Right lung (tissue), 5 donors: ENCODE data around the gene ETFBKMT. TPM values are rescaled to one million over a fixed set of nuclear protein-coding genes. Genes with fewer than 3 reads are reported as not detected.
"Not testable (repeated sequence)": the region's sequence is repeated elsewhere in the genome, so short reads cannot be mapped to it uniquely, and the experiment has no call there.

Source experiments
- DNase-seq, 2 donors: peaks; one replicate each; pipeline ENCODE4 v3.0.0-alpha.2; 2013
- polyA plus RNA-seq, 5 donors: library from polyadenylated mRNA; unstranded; fragments of 120-200 nt; gene quantifications; one replicate each; pipeline versions ENCODE4 v1.2.1 to v1.2.3, GENCODE V29; 2013; ENCODE audit warnings: inconsistent platforms in 1 of 5, low replicate concordance in 1 of 5; ENCODE audit not compliant: insufficient read length in 5 of 5, insufficient read depth in 1 of 5

The ETFBKMT gene
- polyA plus RNA-seq, 5 donors: 3.1 to 4.3 (median 3.5) TPM

- DNase-seq: no peak
Observed at GRCh38 chr12:31651893-31652521, 7.5 kb upstream of the ETFBKMT start.

- DNase-seq: no peak
Observed at GRCh38 chr12:31655208-31655607, 4.3 kb upstream of the ETFBKMT start.

DNA sequence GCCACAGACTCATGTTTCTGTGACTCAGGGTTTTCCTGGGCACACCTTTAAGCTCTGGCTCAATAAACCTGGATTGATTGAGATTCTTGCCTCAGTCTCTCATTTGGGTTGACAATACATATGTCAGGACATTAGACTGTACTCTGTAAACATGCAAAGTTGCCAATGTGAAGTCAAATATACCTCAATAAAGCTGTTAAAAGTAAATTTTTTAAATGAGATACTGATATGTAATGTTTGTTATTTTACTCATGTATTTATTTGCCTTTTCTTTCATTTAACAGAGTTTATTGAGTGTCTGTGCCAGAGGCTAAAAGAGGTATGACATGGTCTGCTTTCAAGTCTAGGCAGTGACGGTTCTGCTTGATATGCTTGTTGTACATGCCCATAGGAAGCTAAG lies 3.7 kb upstream of the ETFBKMT start:
- DNase-seq: no peak

GRCh38 chr12:31658471-31659086 lies 909 bp upstream of the ETFBKMT start:
- peak; percentile 15 to 24 for DNase-seq

DNA sequence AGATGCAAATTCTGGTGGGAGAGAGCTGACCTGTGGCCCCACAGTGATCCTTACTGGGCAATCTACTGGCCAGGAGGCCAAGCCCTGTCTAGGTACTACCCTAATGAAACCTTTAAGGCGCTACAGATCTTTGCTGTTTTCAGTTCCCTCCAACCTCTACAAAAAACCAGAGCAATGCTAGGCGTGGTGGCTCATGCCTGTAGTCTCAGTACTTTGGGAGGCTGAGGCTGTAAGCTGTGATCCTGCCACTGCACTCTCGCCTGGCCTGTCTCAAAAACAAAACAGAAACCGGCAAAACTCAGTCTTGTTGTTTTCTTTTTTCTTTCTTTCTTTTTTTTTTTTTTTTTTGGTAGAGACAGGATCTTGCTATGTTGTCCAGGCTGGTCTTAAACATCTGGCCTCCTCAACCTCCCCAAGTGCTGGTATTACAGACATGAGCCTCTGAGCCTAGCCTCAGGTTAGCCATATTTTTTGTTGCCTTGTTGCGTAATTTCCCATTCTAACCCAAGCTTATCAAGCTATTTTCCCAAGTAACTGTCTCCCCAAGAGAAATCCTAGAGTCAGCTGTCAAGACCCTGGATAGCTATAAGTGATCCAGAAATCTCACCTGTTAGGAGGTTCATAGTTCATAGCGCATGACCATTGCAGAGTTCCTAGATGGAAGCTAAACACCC lies 2.8 kb downstream of the ETFBKMT start:
- no peak for DNase-seq

GRCh38 chr12:31663576-31663975 lies 4.1 kb downstream of the ETFBKMT start:
- DNase-seq: no peak

GRCh38 chr12:31664038-31664437 lies 4.5 kb downstream of the ETFBKMT start:
- no peak for DNase-seq

- DNase-seq: no peak
Observed at GRCh38 chr12:31669020-31669419, 9.5 kb downstream of the ETFBKMT start.

DNA sequence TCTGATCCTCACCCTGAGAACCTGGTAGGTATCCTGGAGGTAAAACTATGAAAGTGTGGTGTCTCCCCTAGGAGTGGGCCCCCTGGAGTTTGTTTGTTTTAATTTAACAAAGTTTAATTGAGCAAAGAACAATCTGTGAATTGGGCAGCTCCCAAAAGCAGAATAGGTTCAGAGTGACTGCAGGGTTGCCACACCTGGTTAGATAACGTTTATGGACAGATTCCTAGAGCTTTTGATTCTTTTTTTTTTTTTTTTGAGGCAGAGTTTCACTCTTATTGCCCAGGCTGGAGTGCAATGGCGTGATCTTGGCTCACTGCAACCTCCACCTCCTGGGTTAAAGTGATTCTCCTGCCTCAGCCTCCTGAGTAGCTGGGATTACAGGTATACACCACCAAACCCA lies 10.1 kb downstream of the ETFBKMT start:
- not testable (repeated sequence) for DNase-seq

- no peak for DNase-seq
Observed at GRCh38 chr12:31672521-31672920, 13.0 kb downstream of the ETFBKMT start.

DNA sequence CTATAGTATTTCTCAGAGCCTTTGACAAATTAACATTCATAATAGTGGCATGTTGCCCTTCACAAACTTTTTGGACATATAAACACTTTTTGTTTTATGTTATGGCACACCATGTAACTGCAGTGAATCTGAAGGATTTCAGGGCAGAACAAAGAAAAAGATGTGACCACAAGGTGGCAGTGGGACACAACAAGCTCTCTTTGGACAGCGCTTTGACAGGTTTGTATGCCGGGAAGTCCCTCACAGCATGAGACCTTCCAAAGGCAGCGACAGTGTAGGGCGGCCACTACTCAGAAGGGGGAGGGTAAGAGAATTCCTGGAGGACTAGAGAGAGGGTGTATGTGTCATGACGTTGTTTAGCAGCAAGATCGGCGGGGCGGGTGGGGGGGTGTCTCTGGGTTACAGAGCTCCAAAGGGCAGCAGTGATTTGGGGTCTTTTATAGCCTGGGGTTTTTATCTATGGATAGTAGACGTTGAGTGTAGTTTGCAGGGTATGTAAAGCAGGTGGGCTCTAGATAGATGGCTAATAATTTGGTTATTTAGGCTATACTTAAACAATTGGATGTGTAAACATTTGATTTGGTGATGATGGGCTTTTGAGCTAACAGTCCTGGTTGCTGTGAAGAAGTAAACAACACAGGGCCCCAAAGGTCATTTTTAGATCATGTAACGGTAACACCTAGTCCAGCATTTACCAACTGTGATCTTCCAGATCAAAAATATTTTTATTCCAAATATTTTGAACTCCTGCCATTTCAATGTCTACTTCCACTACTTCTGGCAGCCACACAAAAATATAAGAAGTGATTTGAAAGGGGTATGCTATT lies 22.9 kb downstream of the ETFBKMT start:
- DNase-seq: peak; percentile 23 to 27

DNA sequence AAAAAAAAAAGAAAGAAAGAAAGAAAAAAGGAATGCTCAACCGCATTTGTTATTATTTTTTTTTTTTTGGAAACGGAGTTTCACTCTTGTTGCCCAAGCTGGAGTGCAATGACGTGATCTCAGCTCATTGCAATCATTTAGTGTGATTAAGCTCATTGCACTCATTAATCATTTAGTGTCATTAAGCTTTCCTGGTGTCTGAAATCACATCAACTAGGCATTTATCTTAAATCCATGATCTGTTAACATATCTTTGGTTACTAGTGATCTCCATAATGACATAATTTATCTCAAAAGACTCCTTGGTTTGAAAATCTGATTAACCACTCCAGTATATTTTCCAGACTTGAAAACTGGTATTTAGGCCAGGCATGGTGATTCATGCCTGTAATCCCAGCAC lies 26.3 kb downstream of the ETFBKMT start:
- no peak for DNase-seq

- DNase-seq: no peak
Observed at GRCh38 chr12:31687101-31687527, 27.6 kb downstream of the ETFBKMT start.

GRCh38 chr12:31689921-31690320 lies 30.4 kb downstream of the ETFBKMT start:
- not testable (repeated sequence) for DNase-seq

GRCh38 chr12:31702047-31702446 lies 42.6 kb downstream of the ETFBKMT start:
- no peak for DNase-seq

DNA sequence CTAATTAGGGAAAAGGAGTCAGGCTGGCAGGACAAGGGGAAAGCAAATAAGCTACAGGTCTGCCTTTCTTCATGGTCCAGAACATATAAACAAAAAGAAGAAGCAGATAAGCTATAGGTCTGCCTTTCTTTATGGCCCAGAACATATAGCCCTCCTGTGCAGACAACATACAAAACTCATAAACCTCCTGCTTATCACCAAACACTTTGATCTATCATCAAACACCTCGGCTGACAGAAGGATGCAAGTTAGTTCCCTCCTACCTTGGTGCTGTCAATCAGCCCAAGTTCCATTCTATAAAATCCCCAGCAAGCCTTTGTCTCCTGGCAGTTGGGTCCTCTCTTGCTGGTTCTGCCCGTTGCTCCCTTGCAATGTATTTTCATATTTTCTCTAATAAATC lies 46.1 kb downstream of the ETFBKMT start:
- DNase-seq: no peak

GRCh38 chr12:31708118-31708517 lies 48.6 kb downstream of the ETFBKMT start:
- not testable (repeated sequence) for DNase-seq

DNA sequence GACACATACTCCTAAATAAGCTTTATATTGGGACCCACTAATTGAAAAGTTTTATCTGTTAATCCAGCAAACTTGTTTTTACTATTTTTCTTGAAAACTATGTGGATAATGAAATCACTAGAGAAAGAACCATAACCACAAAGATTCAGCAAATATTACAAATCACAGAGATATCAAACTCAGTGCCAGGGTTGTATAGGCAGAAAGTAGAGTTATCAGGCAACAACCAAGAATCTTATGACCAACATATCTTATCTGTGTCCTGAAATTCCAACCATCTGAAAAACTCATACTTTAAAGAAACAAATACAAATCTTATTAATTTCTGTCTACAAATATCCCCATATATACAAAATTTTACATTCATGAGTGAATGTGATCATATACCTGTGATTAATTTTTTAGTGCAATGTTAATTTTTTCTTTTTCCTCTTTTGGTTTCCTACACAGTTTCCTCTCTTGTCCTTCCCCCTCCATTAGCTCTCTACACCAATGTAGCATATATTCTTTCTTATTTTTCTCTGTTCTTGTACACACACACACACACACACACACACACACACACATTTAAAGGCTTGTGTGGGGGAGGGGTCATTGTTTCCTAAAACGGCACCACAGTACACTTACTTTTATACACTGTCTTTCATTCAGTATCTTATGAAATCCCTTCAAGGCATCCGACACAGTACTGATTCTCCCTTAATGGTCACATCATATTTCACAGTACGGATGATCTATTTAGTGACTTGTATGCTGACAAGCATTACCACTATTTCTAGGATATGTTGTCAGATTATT lies 50.7 kb downstream of the ETFBKMT start:
- no peak for DNase-seq

DNA sequence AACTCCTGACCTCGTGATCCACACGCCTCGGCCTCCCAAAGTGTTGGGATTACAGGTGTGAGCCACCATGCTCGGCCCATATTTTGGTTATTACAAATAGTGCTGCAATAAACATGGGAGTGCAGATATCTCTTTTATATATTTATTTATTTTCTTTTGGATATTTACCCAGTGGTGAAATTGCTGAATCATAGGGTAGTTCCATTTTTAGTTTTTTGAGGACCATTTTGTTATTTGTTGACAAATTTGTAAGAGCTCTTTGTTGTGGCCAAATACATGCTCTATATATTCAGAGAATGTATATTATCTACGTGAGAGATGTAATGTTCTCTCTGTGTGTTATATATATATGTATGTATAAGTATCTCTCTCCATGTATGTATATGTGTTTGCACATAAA lies 53.4 kb downstream of the ETFBKMT start:
- no peak for DNase-seq

DNA sequence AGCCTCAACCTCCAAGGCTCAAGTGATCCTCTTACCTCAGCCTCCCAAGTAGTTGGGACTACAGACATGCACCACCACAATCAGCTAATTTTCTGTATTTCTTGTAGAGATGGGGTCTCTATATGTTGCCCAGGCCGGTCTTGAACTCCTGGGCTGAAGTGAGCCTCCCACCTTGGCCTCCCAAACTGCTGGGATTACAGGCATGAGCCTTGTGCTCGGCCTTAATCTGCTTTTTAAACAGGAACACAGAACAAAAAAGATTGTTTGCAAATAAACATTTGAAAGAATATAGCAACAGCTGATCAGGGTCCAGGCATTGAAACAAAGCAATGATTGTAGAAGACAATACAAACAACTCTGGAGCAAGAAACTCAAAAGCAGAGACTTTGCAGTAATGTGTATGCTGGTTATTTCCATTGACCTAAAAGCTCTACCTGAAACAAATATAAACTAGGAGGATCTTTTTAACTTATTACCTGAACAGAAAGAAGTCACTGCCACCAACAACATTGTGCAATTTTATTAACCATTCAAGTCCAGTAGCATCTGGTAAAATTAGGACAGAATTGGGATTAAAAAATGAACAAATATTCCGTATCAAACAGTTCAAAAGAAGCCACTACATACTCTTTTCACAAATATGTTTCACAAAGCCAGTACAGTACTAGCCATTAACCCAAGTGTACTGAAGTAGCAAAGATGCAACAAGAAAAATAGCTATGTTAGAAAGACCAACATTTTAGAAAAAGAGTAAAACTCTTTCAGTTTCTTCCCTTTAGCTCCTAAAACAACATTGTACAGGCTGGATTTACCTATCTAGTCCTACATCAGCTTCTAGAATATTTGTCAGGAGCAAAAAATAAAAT lies 55.2 kb downstream of the ETFBKMT start:
- no peak for DNase-seq
